ENCODE data around the gene HRCT1.

DNA sequence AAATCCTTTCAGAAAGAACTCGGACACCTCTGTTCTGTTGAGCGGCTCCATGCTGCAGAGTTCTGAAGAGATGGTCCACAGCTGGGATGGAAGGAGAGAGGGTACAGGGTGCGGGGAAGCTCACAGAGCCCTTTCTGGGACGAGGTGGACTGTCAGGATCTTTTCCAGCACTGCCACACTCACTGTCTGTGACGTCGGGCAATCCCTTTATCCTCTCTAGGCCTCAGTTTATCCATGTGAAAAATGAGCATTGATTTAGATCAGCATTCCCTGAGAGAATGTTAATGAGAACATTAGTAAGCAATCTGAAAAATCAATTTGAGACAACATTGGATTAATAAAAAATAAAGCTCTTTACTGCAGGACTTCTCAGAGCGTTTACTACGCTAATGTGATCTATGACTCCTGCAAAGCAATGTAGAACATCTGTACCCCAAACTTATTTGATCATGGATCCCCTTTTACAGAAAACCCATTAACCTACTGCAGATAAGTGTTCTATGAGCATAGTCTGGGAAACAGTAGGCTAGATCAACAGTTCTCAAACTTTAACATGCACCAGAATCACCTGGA is 35.6 kb upstream of the HRCT1 start, which contains the start of gene OR13J1:
- TF ChIP-seq, protein P1, sequence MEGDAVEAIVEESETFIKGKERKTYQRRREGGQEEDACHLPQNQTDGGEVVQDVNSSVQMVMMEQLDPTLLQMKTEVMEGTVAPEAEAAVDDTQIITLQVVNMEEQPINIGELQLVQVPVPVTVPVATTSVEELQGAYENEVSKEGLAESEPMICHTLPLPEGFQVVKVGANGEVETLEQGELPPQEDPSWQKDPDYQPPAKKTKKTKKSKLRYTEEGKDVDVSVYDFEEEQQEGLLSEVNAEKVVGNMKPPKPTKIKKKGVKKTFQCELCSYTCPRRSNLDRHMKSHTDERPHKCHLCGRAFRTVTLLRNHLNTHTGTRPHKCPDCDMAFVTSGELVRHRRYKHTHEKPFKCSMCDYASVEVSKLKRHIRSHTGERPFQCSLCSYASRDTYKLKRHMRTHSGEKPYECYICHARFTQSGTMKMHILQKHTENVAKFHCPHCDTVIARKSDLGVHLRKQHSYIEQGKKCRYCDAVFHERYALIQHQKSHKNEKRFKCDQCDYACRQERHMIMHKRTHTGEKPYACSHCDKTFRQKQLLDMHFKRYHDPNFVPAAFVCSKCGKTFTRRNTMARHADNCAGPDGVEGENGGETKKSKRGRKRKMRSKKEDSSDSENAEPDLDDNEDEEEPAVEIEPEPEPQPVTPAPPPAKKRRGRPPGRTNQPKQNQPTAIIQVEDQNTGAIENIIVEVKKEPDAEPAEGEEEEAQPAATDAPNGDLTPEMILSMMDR (conservative IDR thresholded peaks at IDR 0.05) = no peak
- TF ChIP-seq EZH2 (IDR thresholded peaks at IDR 0.05; ENCODE audit: low read depth) = no peak

All from PC-9 (cell line).